SJSA1 (cell line): ENCODE measurements around the gene HDAC4. TPM values are rescaled to one million over a fixed set of nuclear protein-coding genes. Genes with fewer than 3 reads are reported as not detected.
A peak's percentile ranks its signal among the peaks of the same experiment; 100 is the strongest.

Experiments
- DNase-seq, 2 experiments: peaks; one replicate each; pipeline ENCODE4 v3.0.0-alpha.2; 2015 to 2020; ENCODE audit warnings: low spot score in 2 of 2, low read depth in 1 of 2
- H3K27ac ChIP-seq: fragments of 250-450 bp; sonication (Bioruptor Pico); 2 replicates; pipeline ENCODE4 v1.5.1; 2020; ENCODE audit warnings: mild to moderate bottlenecking, moderate library complexity
- H3K27me3 ChIP-seq: fragments of 250-450 bp; sonication (Bioruptor Pico); replicated peaks from 2 replicates; pipeline ENCODE4 v1.5.1; 2020; ENCODE audit warnings: mild to moderate bottlenecking, moderate library complexity
- H3K36me3 ChIP-seq: fragments of 250-450 bp; sonication (Bioruptor Pico); 2 replicates; pipeline ENCODE4 v1.5.1; 2020; ENCODE audit warnings: mild to moderate bottlenecking
- H3K4me1 ChIP-seq: fragments of 250-450 bp; sonication (Bioruptor Pico); replicated peaks from 2 replicates; pipeline ENCODE4 v1.6.1; 2021; ENCODE audit warnings: mild to moderate bottlenecking
- H3K4me3 ChIP-seq: fragments of 250-450 bp; sonication (Bioruptor Pico); 2 replicates; pipeline ENCODE4 v1.5.1; 2020; ENCODE audit warnings: mild to moderate bottlenecking
- H3K9me3 ChIP-seq: fragments of 250-450 bp; sonication (Bioruptor Pico); replicated peaks from 2 replicates; pipeline ENCODE4 v1.5.1; 2020; ENCODE audit warnings: mild to moderate bottlenecking
- total RNA-seq: library from RNA; depleted of rRNA; stranded (reverse); fragments of >200 nt; shearing (Covaris generic); gene quantifications from 2 replicates; pipeline ENCODE4 v1.2.3, GENCODE V29; 2014

HDAC4 gene
- total RNA-seq, 1 experiment from 2014 or later: 13.2 TPM

DNA sequence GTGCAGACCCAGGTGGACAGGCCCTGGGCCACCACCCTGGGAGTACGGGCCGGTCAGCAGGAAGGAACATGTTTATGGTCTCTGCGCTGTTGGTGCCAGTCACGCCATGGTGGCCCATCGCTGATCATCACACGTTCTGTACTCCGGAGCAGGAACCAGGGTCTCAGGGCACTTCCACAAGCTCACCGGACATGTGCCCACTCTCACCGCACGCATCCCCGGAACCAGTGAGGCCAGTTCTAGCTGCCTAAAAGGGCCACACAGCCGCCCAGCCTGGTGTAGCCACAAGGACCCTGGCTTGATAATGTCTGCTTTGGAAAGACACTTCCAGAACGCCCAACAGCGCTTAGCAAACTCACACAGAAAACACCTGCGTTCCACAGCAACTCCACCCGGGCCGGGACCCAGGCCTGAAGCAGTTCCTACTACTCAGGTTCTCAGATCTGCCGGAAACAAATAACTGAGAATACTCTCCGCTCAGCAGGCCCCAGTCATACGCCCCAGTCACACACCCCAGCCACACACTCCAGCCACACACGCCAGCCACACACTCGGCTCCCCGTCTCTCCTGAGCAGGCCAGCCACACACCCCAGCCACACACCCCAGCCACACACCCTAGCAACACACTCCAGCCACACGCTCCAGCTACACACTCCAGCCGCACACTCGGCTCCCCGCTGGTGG is 123.3 kb downstream of the HDAC4 start:
- Histone ChIP-seq H3K4me1 (peaks cover 61% of the 10 kb centered on the region), H3K36me3 (no peaks in the 10 kb centered on the region), H3K27me3 (no peaks in the 10 kb centered on the region), H3K27ac (no peak overlapping the region), H3K9me3 (no peaks in the 10 kb centered on the region), H3K4me3 (no peak overlapping the region)
- peak in 1 of 2 experiments; percentile 39 for DNase-seq

DNA sequence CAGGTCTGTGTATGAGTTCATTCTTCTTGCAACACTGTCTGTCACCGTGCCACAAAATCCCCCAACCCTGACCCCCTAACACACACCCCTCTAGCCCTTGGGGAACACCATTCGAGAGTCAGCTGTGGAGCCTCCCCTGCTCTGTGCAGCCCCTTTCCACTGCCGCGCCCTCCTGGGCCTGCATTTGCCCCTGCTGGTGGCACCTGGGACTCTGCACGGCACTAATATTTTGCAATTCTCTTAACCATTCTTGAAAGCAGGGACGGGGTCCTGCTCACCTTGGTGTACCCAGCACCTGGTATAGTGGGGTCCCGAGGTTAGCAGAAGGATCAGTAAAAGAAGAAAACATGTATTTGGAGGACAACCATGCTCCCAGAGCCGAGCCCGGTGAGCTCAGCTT is 124.0 kb downstream of the HDAC4 start:
- Histone ChIP-seq H3K9me3 (no peaks in the 10 kb centered on the region), H3K4me1 (peaks cover 68% of the 10 kb centered on the region), H3K27ac (no peak overlapping the region), H3K27me3 (no peaks in the 10 kb centered on the region), H3K36me3 (no peaks in the 10 kb centered on the region), H3K4me3 (no peak overlapping the region)
- DNase-seq: peak in 1 of 2 experiments; percentile 26

GRCh38 chr2:239275847-239276831 is 124.7 kb downstream of the HDAC4 start:
- Histone ChIP-seq H3K9me3 (no peaks in the 10 kb centered on the region), H3K36me3 (no peaks in the 10 kb centered on the region), H3K4me3 (no peak overlapping the region), H3K27me3 (no peaks in the 10 kb centered on the region), H3K27ac (peak overlapping the region; percentile 99), H3K4me1 (peaks cover 73% of the 10 kb centered on the region)
- peak in 1 of 2 experiments; percentile 58 for DNase-seq

DNA sequence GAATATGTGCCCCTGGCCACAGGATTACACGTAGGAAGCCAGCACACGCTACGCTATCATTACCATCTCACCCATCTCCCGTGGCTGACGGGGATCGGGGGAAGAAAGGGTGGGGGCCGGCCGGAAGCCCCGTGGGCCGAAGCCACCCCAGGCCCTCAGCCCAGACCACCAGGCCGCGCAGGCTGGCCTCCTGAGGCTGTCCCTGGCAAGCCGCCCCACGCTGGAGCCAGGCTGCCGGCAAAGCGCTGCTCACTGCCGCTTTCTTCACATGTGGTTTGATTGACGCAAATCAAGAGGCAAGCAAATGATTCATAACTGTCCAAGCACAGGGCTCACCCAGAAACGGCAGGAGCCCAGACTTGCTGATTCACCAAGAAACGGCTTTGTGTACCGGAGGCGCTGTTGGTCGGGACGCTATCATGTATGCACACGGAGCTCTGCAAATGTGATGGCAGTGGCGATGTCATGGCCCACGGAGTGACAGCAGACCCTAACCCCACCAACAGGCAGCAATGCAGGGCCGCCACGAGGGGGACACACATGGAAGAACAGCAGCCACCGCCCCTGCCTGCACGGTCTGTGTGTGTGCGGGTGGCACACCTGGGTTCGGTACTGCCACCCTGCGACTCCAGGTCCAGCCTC is 125.7 kb downstream of the HDAC4 start:
- peak; percentile 92 to 94 for DNase-seq
- Histone ChIP-seq H3K36me3 (no peaks in the 10 kb centered on the region), H3K27me3 (no peaks in the 10 kb centered on the region), H3K4me3 (peak overlapping the region; percentile 1; the same call in 1 of the 2 replicates), H3K27ac (peak overlapping the region; percentile 99), H3K9me3 (no peaks in the 10 kb centered on the region), H3K4me1 (peaks cover 69% of the 10 kb centered on the region)

DNA sequence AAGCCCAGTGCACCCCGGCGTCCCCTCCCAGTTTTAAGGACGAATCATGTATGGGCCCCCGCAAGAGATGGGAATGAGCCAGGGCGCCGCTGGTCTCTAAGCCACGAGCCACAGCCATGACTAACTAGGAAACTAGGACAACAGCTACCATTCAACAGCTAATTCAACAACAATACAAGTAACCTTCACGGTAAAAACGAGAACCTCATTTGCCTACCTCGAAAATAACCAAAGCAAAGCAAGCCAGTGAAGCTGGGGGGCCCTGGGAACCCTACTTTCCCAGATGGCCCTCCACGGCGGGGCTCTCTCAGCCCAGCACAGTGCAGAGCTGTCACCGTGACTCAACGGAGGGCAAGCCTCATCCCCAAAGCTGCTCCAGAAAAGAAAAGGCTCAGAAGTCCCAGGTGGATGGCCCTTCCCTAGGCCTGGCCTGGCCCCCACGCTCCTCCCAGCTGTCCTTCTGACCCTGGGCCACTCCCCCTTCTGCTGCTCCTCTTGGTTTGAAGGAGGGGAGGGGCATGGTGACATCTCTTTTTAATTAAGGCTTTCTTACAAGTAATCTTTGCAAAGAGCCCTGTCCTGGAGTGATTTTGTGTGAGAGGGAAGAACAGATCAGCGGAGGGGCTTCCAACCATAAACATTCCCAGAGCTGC is 126.3 kb downstream of the HDAC4 start:
- Histone ChIP-seq H3K4me1 (peaks cover 62% of the 10 kb centered on the region), H3K4me3 (peak overlapping the region; percentile 1; the same call in 1 of the 2 replicates), H3K9me3 (no peaks in the 10 kb centered on the region), H3K27ac (peak overlapping the region; percentile 99), H3K27me3 (no peaks in the 10 kb centered on the region), H3K36me3 (no peaks in the 10 kb centered on the region)
- peak; percentile 89 to 91 for DNase-seq

- no peaks in the 10 kb centered on the region for H3K36me3 ChIP-seq
- peak overlapping the region; percentile 99 for H3K27ac ChIP-seq
- no peak overlapping the region for H3K4me3 ChIP-seq
- H3K4me1 ChIP-seq: peaks cover 56% of the 10 kb centered on the region
- no peaks in the 10 kb centered on the region for H3K9me3 ChIP-seq
- DNase-seq: peak in 1 of 2 experiments; percentile 36
- H3K27me3 ChIP-seq: no peaks in the 10 kb centered on the region
Measured at GRCh38 chr2:239273280-239274234, 127.3 kb downstream of the HDAC4 start.

GRCh38 chr2:239272626-239273025 is 128.2 kb downstream of the HDAC4 start:
- peaks cover 63% of the 10 kb centered on the region for H3K4me1 ChIP-seq
- H3K9me3 ChIP-seq: no peaks in the 10 kb centered on the region
- peak in 1 of 2 experiments; percentile 19 for DNase-seq
- H3K36me3 ChIP-seq: no peaks in the 10 kb centered on the region
- no peak overlapping the region for H3K4me3 ChIP-seq
- no peak overlapping the region for H3K27ac ChIP-seq
- no peaks in the 10 kb centered on the region for H3K27me3 ChIP-seq

- Histone ChIP-seq H3K4me3 (no peak overlapping the region), H3K36me3 (no peaks in the 10 kb centered on the region), H3K27me3 (no peaks in the 10 kb centered on the region), H3K4me1 (peaks cover 71% of the 10 kb centered on the region), H3K9me3 (no peaks in the 10 kb centered on the region), H3K27ac (no peak overlapping the region)
- DNase-seq: no peak
Measured at GRCh38 chr2:239271882-239272281, 128.9 kb downstream of the HDAC4 start.

DNA sequence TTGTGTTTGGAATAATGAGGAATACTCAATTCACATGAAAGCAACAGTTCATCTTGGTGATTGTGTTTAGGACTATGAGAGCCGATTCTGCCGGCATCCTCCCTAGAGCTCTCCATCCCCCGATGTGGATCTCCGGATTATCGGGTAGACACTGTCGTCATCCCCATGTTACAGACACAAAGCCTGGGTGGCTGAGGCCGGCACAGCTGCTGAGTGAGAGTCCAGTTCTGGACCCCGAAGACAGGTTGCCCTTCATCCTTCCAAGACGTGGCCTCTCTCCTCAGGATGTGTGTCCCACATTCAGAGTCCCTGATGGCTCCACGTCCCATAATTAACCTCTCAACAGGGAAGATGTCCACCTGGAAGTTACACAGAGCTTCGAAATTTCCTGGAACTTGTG is 129.3 kb downstream of the HDAC4 start:
- H3K27me3 ChIP-seq: no peaks in the 10 kb centered on the region
- DNase-seq: peak in 1 of 2 experiments; percentile 33
- no peak overlapping the region for H3K27ac ChIP-seq
- H3K4me3 ChIP-seq: no peak overlapping the region
- H3K36me3 ChIP-seq: no peaks in the 10 kb centered on the region
- H3K4me1 ChIP-seq: peaks cover 73% of the 10 kb centered on the region
- no peaks in the 10 kb centered on the region for H3K9me3 ChIP-seq

- H3K36me3 ChIP-seq: no peaks in the 10 kb centered on the region
- H3K27me3 ChIP-seq: no peaks in the 10 kb centered on the region
- no peaks in the 10 kb centered on the region for H3K9me3 ChIP-seq
- no peak overlapping the region for H3K4me3 ChIP-seq
- DNase-seq: peak in 1 of 2 experiments; percentile 16
- no peak overlapping the region for H3K27ac ChIP-seq
- peaks cover 73% of the 10 kb centered on the region for H3K4me1 ChIP-seq
Measured at GRCh38 chr2:239269916-239270315, 130.9 kb downstream of the HDAC4 start.

DNA sequence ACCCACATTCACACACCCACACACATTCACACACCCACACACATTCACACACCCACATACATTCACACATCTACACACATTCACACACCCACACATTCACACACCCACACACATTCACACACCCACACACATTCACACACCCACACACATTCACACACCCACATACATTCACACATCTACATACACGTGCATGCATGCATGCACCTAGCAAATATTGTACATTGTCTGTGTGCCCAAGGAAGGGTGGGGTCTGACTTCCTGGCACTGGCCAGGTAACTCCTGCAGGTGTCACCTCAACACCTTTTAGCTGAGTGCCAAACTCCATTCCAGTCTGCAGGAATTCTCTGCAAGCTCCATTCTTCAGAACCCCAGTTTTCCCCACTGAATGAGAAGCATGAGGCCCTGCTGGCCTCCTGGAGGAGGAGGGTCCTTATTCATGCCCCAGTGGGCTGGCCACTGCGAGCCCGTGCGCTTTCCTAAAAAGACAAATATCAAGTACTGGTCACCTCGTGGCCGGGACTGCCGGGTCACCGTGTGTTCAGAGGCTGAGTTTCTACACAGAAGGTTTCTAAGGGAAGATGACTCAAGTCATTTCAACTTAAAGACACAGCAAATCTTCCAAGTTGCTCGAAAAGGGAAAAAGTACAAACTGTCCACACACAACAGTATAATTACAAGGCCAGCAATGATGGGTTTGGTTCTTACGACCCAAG is 131.5 kb downstream of the HDAC4 start:
- Histone ChIP-seq H3K27ac (no peak overlapping the region), H3K9me3 (no peaks in the 10 kb centered on the region), H3K4me3 (no peak overlapping the region), H3K4me1 (peaks cover 73% of the 10 kb centered on the region), H3K27me3 (no peaks in the 10 kb centered on the region), H3K36me3 (no peaks in the 10 kb centered on the region)
- peak in 1 of 2 experiments; percentile 22 for DNase-seq

- H3K9me3 ChIP-seq: no peaks in the 10 kb centered on the region
- peaks cover 69% of the 10 kb centered on the region for H3K4me1 ChIP-seq
- H3K27ac ChIP-seq: peak overlapping the region; percentile 86
- peak in 1 of 2 experiments; percentile 25 for DNase-seq
- H3K27me3 ChIP-seq: no peaks in the 10 kb centered on the region
- H3K4me3 ChIP-seq: no peak overlapping the region
- no peaks in the 10 kb centered on the region for H3K36me3 ChIP-seq
Measured at GRCh38 chr2:239268549-239268948, 132.3 kb downstream of the HDAC4 start.
